GM20431 (cell line): ENCODE measurements around the gene SLC5A3.

Source experiments
- in situ Hi-C: fragments of 300-500 bp; cut with MseI, MboI; formaldehyde crosslinking; loops from one replicate; pipeline ENCODE4 v1.15.0; 2020; ENCODE audit warnings: low sequenced_read_pairs; ENCODE audit not compliant: unreplicated experiment

Gene SLC5A3

DNA sequence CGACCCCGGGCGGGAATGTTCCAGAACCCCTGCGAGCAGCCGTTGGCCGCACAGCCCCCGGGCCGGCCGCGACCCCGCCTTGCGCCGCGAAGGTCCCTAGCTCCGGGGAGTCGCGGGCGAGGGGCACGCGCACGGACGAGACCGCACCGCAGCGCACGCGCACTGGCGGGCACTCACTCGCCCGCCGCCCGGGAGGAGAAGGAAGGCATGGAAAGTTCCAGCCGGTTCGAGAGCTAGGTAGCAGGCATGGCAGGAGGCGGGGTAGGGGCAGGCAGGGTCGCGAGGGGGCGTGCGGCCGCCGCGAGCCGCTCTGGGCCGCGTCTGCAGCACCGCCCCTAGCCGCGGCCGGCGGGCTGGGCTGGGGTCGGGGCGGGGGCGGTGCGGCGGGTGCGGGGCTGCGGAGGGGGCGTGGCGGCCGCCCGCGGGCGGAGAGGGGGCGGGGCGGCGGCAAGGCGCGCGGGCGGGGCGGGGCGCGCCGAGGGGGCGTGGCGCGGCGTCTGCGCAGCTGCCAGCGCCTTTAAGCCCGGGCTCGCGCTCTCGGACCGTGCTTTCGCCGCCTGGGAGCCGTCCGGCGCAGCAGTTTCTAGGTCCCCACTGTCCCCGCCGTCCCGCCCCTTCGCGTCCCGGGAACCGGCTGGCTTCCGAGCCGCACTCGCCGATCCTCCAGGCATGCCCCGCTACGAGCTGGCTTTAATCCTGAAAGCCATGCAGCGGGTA is at the start of gene SLC5A3, which contains the start of gene MRPS6:
Gene SLC5A3, plus strand, starts transcription at position 547 of the 717 bp plus-strand sequence. CDS start 21,621 bp downstream, outside the sequence.
Gene MRPS6, plus strand, starts transcription at position 547 of the 717 bp plus-strand sequence. Its CDS starts 123 bp downstream, at position 670.
- in situ Hi-C loops, result no loop called here

DNA sequence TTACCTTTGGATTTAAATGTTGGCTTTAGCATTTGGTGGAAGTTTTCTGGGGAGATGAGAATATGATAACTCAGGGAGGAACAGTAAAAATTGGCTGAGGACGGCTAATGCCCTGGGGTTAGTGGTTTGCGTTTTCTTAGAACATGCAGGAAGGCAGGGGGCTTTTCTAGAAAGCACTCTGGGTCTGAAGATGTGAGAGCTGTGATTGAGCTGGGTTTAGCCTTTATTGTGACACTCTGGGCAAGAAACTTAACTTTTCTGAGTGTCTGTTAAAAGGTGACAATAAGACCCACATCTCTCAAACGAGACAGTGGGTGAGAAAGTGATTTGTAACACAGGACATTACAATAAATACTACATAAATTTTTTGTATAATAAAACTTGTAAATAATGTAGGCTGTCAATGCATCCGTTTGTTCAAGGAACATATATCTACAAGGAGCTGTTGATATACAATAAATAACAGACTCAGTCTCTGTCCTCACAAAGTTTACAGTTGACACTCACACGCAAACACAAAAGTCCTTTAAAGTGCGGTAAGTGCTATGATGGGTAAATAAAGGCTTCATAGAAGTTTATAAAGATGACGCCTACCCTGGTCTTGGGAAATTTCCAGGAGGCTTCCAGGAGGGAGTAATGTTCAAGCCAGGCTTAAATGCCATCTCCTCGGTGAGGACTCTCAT is 49.5 kb upstream of the SLC5A3 start:
- in situ Hi-C loops, result no loop called here

DNA sequence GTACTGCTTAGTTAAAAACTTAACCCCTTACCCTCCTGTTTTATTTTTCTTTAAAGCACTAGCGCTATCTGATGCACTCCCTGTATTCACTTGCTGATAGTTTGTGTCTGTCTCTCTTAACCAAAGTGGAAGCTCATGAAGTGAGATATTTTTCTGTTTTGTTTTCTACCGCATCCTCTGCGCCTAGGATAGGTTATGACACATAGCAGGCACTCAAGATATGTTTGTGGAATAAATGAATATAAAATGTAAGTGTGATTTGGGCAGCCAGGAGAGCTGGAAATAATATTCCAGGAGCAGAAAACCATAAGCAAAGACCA is 49.0 kb upstream of the SLC5A3 start:
- in situ Hi-C loops, result no loop called here

DNA sequence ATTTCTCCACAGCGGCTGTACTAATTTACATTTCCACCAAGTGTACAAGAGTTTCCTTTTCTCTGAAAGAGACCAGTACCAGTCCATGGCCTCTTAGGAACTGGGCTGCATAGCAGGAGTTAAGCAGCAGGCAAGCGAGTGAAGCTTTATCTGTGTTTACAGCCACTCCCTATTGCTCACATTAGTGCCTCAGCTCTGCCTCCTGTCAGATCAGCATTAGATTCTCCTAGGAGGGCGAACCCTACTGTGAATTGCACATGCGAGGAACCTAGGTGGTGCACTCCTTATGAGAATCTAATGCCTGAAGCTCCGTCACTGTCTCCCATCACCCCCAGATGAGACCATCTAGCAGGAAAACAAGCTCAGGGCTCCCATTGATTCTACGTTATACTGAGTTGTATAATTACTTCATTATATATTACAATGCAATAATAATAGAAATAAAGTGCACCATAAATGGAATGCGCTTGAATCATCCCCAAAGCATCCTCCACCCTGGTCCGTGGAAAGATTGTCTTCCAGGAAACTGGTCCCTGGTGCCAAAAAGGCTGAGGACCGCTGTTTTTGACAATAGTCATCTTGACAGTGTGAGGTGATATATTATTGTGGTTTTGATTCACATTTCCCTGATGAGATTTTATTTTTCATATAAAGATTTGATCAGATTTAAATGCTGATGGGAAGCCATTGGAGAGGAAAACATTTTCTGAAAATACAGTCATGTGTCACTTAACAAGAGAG is 45.5 kb upstream of the SLC5A3 start:
- in situ Hi-C loops, result no loop called here

DNA sequence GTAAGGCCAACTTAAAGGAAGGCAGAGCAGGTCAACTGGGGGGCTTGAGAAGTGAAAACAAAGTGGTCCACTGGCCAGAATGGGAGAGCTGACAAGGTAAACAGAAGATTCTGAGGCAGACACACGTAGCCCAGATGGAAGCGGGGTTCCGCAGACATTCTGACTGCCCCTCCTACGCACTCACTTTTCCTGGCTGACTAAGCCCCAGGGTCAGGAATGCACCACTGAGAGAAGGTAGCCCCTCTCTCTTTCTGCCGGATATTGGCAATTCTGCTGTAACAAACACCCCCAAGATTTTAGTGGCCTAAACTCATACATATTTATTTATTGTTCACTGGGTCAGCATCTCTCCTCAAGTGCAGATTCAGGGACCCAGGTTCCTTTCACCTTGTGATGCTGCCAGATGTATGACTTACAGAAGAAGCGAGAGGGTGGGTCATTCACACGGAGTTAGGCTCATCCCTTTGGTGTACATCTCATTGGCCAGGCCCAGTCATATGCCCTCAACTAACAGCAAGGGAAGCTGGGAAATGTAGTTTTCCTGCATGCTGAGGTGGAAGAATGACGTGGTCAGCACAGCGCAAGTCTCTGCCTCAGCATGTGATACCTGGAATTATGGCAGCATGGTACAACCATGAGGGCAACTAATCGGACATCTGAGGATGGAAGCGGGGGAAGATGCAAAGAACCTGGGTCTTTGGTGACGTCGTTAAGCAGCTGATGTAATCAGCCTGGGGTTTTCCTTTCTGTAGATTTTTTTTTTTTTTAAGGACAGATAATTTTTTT is 43.4 kb upstream of the SLC5A3 start:
- in situ Hi-C loops, result no loop called here

DNA sequence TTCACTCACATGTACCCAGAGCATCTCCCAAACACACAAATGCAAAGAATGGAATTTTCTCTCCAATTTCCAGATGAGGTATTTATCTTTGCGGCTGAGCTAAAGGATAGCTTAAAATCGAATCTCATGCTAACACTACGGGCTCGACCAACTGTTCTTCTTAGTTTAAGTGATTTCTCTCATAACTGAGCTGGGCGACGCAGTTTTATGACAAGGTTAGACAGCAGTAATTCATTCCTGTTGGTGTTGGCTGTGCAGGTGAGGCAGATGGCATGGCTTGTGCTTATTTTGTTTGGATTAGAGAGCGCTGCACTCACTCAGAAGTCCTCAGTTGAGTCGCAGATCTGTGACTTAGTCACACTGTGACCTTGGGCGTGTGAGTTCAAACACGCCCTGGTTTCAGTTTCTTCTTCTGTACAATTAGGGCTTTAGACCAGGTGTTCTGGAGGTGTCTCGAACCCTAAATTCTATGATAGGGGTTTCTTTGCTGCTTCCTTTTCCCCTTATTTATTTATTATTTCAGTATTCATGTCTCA is 41.5 kb upstream of the SLC5A3 start:
- in situ Hi-C loops, result no loop called here

DNA sequence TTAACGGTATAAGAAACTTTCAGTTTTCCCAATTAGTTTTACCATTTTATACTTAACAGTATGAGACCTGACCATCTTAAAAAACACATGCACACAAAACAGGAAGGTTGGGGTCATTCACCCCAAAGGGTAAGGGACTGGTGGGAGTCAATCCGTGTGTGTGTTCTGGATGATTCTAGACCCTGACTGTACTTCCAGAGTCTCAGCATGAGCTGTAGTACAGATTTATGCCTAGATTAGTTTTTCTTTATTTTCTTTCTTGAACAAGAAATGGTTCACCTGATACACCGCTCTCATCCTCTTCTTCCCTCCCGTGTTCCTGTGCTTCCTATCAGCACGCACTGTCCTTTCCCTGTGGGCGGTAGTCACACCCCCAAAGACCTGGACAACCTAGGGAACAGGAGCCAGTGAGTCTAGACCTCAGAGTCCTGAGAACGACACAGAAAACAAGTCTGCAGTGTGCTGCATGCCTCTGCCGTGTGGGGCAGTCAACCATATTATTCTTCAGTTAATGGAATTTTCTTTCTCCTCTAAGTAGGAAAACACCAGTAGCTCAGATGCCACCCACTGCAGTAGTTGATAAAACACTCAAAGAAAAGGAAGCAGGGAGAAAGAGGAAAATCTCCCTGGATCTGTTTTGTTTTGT is 38.9 kb upstream of the SLC5A3 start:
- in situ Hi-C loops, result no loop called here

DNA sequence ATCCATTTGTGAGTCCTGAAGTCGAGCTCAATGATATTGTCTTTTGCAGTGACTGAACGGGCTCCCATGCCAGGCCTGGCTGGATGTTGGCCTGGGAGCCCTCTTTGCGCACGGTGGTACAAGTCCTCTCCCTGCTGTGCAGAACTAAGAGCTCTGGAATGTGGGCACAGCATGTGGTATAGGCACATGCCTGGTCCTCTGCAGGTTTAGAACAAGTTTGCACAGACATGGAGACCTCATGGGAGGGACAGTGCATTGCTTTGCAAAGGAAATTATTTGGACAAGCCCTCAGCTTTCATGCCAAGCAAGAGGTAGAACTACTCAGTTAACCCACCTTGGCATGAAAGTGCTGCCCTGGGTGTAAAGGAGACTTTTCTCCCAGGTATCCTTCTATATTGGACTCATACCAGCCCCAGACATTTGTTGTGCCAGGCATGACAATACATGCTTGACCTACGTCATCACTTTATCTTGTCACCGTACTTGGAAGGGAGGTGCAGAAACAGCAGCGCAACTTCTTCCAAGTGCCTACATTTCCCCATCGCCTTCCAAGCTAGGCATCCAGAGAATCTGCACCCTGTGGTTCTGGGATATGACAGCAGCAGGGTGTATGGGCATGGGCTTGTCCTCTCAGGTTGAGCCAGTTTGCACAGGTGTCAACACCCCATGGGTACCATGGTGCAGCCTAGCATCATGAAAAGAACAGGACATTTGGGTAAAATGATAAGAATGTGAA is 37.6 kb upstream of the SLC5A3 start:
- in situ Hi-C loops, result no loop called here

DNA sequence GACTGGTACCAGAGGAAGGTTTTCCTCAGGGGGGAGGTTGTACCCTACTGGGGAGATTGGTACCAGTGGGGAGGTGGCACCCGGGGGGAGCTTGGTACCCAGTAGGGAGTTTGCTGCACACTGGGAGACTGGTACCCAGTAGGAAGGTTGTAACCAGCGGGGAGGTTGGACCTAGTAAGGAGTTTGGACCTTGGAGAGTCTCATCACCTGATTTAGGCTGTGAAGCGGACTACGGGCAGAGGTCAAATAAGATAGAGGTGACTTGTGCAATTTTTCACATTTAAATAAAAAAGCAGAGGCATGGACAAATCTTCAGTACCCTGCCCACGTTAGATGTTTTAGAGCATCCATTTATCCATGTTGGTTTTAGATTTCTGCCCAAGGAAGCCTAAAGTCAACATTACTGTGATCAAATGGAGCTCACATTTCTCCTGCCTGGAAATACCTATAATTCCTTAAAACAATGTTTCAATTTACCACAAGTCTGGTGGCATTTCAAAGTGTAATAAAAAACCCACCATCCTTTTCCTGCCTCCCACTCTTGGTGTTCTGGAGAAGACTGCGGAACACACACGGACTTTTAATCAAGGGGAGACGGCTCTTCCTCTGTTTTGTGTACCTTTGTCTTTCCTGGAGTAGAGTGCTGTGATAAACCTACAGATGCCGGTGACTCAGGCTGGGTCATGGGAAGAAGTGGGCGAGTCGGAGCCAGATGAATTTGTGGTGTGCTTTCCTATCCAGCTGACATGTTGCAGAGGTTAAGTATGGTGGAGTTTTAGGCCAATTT is 36.2 kb upstream of the SLC5A3 start:
- in situ Hi-C loops, result no loop called here

DNA sequence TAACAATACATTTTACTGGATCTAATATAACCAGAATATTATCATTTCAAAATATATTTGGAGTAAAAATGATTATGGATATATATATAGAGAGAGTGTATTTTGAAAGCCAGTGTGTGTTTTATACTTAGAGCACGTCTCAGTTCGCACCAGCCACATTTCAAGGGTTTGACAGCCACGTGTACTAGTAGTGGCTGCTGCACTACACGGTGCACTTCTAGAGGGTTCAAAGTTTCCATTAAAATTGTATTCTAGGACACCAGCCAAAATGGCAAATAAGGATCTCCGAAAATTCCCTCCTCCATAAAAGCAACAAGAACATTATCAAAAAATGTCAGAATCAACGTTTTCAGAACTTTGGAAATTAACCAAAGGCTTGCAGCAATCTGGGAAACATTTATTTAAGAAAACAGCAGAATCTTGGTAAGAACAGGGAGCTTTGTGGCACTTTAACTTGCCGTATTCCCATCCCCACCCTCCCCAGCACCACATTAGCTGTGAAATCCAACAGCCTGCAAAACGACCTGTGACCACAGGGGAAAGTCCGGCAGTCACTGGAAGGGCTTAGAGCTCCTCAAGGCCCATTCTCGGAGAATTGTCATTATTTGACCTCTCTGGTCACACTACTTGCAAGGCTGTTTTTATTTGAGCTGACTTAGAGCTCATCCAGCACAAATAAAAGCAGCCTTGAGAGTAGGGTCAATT is 33.5 kb upstream of the SLC5A3 start:
- in situ Hi-C loops, result no loop called here

DNA sequence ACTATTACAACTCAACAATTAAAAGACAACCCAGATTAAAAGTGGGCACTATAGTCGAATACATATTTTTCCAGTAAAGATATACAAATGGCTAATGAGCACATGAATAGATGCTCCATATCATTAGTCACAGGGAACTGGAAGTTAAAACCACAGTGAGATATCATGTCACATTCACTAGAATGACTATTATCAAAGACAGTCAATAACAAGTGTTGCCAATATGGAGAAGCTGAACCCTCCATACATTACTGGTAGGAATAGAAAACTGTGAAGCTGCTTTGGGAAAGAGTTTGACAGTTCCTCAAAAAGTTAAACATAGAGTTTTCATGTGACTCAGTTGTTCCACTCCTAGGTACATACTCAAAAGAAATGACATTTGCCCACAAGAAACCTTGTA is 30.6 kb upstream of the SLC5A3 start:
- in situ Hi-C loops, result no loop called here

DNA sequence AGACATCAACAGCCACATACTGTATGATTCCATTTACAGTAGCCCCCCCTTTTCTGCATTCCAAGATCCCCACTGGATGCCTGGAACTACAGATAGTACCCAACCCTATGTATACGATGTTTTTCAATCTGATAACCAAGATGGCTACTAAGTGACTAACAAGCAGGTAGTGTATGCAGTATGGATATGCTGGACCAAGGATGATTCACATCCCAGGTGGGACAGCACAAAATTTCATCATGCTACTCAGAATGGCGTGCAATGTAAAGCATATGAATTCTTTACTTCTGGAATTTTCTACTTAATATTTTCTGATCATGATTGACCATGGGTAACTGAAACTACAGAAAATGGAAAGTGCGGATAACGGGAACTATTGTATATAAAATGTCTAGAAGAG is 30.0 kb upstream of the SLC5A3 start:
- in situ Hi-C loops, result no loop called here

DNA sequence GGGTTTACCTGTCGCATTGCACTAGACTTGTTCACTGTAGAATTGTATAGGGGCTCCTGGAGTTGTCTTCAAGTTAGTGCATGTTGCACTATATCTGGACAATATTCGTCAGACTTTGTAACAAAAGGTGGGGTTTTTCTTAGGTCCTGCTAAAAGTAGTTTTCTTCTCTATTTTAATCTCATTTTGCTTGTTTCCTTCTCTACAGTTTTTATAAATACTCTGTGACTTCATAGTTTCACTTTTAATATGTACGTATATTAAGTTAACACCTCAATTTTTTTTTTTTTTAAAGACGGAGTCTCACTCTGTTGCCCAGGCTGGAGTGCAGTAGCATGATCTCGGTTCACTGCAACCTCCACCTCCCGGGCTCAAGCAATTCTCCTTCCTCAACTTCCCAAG is 26.5 kb upstream of the SLC5A3 start:
- in situ Hi-C loops, result no loop called here

DNA sequence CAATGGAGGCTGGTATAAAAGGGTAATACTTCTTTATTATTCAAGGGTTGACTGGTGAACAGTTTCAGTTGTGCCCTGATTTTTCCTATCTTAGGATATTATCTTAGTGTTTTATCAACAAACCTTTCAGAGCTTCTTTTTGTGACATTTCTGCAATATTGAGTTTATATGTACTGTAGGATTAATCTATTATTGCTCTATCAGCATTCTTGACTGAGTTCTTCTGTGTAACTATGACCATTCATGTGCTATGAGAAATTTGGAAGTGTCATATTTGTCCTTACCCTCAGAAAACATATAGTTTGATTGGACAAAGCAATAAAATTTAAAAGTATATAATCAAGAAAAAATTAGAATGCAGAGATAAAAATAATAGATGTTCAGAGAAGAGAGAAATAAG is 25.5 kb upstream of the SLC5A3 start:
- in situ Hi-C loops, result no loop called here

DNA sequence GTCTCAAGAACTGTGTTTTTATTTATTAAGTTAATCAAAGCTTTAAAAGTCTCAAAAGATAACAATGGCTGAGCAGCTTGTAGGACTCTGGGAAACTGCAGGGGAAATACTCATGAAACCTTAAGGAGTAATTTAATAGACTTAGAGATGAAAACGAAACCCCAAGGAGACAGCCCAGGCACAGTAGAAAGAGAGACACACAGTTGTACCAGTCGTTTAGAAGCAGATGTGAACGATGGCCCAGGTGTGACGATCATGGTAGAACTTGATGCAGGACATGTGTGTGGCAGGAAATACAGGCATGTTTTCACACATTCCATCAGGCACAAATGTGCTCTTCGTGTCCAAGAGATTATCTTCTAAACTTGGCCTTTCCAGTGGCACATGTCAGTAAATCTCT is 21.2 kb upstream of the SLC5A3 start:
- in situ Hi-C loops, result no loop called here

DNA sequence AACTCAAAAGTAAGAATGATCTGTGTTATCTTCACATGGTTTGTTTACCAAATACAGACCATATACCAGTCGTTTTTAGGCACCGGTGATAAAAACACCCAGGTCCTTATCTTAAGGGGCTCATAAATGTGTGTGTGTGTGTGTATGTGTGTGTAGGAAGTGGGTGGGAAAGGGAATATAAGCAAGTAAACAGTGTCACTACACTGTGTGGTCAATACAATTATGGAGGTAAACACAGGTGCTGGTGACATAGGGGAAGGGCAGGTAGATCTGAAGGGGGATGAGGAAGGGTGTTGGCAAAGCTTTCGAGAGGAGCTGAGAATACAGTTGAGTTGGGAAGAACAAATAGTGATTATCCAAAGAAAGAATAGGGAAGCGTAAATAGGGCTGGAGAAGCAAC is 19.1 kb upstream of the SLC5A3 start:
- in situ Hi-C loops, result no loop called here

DNA sequence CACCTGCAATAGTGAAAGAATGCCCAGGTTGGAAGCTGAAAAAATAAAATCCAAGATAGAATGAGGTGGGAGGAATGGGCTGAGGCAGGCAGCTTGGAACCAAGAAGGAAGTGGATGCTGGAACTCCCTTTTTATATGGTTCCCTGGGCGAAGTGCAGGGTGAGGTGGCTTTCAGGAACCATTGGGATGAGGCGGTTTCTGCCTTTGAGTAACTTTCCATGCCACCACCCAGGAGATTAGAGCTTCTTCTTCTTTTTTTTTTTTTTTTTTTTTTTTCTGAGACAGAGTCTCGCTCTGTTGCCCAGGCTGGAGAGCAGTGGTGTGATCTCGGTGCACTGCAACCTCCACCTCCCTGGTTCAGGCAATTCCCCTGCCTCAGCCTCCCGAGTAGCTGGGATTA is 17.8 kb upstream of the SLC5A3 start:
- in situ Hi-C loops, result no loop called here

DNA sequence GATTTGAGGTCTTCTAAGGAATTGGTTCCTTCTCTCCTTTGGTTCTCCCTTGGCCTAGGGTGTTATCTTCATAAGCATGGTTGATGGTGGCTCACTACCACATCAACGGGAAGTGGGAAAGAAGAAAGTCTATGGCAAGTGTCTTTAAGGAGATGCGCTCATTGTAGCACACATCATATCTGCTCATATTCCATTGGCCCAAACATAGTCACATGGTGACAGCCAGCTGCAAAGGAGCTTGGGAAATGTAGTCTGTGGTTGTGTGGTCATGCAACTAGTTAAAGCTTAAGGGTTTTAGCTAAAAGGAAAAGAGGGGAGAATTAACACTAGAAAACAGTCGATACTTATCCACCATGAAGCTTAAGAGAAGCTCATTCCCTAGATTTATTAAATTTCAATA is 11.4 kb upstream of the SLC5A3 start:
- in situ Hi-C loops, result no loop called here
